Peyer's patch (tissue), 4 donors: ENCODE data around the gene DCST1. TPM values are rescaled to one million over a fixed set of nuclear protein-coding genes. Genes with fewer than 3 reads are reported as not detected.

Experiments
- DNase-seq, 3 donors: peaks; one replicate each; pipeline ENCODE4 v3.0.0-alpha.2; 2017 to 2019
- H3K27ac ChIP-seq, 4 donors: fragments of 200-600 bp; sonication (generic); one replicate each; pipeline ENCODE4 v1.5.1; 2016 to 2019
- H3K27me3 ChIP-seq, 2 donors: fragments of 200-600 bp; sonication (generic); one replicate each; pipeline ENCODE4 v1.5.1; 2019
- H3K36me3 ChIP-seq, 3 donors: fragments of 200-600 bp; sonication (generic); one replicate each; pipeline ENCODE4 v1.5.1; 2016 to 2019
- H3K4me1 ChIP-seq, 4 donors: fragments of 200-600 bp; sonication (generic); one replicate each; pipeline ENCODE4 v1.5.1; 2016 to 2019
- H3K4me3 ChIP-seq, 4 donors: fragments of 200-600 bp; sonication (generic); 1 replicate in 3 of 4; 2 replicates in 1 of 4; pipeline ENCODE4 v1.5.1; 2016 to 2019; ENCODE audit warnings: mild to moderate bottlenecking in 1 of 4
- H3K9me3 ChIP-seq, 4 donors: fragments of 200-600 bp; sonication (generic); one replicate each; pipeline ENCODE4 v1.5.1; 2016 to 2019; ENCODE audit warnings: mild to moderate bottlenecking in 1 of 4
- POLR2A ChIP-seq, 2 donors: fragments of 450-650 bp; IDR thresholded peaks; one replicate each; pipeline ENCODE4 v1.5.1; 2017; ENCODE audit warnings: antibody characterized with exemption in 2 of 2, mild to moderate bottlenecking in 2 of 2, moderate library complexity in 2 of 2
- total RNA-seq, 4 donors: library from RNA; depleted of rRNA; stranded (reverse); fragments of >200 nt; gene quantifications; one replicate each; pipeline ENCODE4 v1.1.0, GENCODE V29; 2016
- TF ChIP-seq, protein P1 (sequence below), 6 experiments: fragments of 450-650 bp in 4 of 6; fragments of 200-600 bp in 2 of 6; sonication (generic) in 1 of 6; IDR thresholded peaks; one replicate each; pipeline ENCODE4 v1.5.1; 2017 to 2019; ENCODE audit warnings: antibody characterized with exemption in 6 of 6, mild to moderate bottlenecking in 3 of 6, moderate library complexity in 1 of 6

DCST1 gene
- total RNA-seq, 4 donors from 2014 or later: 0.88 to 2.7 TPM; not detected in 2

DNA sequence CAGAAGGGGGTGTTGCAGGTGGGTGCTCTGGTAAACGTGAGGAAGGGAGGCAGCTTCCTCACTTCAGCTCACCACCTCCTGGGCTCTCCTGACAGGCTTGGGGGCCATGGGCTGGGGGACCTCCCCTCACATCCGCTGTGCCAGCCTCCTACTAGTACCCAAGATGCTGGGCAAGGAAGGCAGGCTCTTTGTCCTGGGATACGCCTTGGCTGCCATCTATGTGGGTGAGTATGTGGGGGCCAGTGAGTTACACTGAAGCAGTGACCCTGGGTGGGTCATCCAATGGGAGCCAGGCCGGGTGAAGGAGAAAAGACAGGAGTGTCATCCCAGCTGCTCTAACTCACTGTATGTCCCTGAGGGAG lies 5.7 kb downstream of the DCST1 start:
- TF ChIP-seq POLR2A (IDR thresholded peaks at IDR 0.05): no peak
- TF ChIP-seq, protein P1, sequence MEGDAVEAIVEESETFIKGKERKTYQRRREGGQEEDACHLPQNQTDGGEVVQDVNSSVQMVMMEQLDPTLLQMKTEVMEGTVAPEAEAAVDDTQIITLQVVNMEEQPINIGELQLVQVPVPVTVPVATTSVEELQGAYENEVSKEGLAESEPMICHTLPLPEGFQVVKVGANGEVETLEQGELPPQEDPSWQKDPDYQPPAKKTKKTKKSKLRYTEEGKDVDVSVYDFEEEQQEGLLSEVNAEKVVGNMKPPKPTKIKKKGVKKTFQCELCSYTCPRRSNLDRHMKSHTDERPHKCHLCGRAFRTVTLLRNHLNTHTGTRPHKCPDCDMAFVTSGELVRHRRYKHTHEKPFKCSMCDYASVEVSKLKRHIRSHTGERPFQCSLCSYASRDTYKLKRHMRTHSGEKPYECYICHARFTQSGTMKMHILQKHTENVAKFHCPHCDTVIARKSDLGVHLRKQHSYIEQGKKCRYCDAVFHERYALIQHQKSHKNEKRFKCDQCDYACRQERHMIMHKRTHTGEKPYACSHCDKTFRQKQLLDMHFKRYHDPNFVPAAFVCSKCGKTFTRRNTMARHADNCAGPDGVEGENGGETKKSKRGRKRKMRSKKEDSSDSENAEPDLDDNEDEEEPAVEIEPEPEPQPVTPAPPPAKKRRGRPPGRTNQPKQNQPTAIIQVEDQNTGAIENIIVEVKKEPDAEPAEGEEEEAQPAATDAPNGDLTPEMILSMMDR (IDR thresholded peaks at IDR 0.05): no peak
- Histone ChIP-seq H3K27ac (peak overlapping the region in 3 of 4 donors; percentile 2 to 86 (median 76)), H3K4me3 (no peak overlapping the region), H3K36me3 (no peaks in the 10 kb centered on the region), H3K9me3 (no peaks in the 10 kb centered on the region), H3K4me1 (peaks cover 0 to 27% (median 11%) of the 10 kb centered on the region in 4 donors), H3K27me3 (no peaks in the 10 kb centered on the region)
- no peak for DNase-seq

DNA sequence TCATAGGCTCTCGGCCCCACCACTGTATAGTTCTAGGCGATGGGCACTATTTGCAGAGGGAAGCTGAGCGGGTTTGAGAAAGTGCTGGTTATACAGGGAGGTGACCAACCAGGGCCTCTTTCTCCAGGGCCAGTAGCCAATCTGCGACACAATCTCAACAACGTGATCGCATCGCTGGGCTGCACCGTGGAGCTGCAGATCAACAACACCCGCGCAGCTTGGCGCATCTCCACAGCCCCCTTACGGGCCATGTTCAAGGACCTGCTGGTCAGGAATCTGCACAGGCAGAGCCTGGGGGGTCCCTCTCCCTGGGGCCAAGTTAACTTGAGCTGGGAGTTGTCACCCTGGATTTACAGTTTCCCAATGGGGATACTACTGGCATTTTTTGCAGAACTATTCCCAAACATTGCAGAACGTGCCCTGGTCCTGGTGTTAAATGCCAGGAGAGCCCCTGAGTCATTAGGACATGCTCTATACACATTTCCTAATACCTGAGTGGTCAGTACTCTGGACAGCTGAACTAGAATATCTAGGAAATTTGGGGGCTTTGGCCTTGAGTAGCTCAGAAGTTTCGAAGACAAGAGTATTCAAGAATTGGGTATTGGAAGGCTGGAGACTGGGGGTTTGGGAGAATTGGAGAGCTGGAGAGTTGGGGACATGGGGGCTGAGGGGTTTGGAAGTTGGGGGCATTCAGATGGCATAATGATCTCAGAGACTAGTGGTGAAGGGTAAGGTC lies 6.9 kb downstream of the DCST1 start:
- H3K9me3 ChIP-seq: no peaks in the 10 kb centered on the region
- H3K27me3 ChIP-seq: no peaks in the 10 kb centered on the region
- no peak overlapping the region for H3K4me3 ChIP-seq
- no peak overlapping the region for H3K27ac ChIP-seq
- H3K36me3 ChIP-seq: no peaks in the 10 kb centered on the region
- no peak for TF ChIP-seq POLR2A (IDR thresholded peaks at IDR 0.05)
- TF ChIP-seq, protein P1 (IDR thresholded peaks at IDR 0.05): no peak
- DNase-seq: no peak
- H3K4me1 ChIP-seq: peaks cover 3 to 38% (median 14%) of the 10 kb centered on the region in 4 donors

DNA sequence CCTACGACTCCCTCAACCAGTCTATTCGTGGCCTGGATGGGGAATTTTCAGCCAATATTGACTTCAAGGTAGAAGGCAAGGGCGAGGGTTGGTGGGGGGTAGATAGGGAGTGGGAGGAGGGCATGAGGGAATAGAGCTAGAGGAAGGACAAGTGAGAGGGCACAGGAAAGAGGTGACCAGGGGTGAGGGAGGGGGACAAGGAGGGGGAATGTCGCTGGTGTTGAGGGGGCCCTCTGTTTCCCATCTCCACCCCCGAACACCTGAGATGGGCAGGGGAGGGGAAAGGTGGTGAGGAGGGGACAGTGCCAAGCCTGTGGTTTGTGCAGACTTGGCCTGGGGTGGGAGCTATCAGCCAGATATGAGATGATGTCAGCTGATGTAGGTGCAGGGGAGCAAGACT lies 9.2 kb downstream of the DCST1 start:
- peaks cover 3 to 36% (median 13%) of the 10 kb centered on the region in 4 donors for H3K4me1 ChIP-seq
- no peaks in the 10 kb centered on the region for H3K9me3 ChIP-seq
- no peaks in the 10 kb centered on the region for H3K27me3 ChIP-seq
- no peak overlapping the region for H3K4me3 ChIP-seq
- TF ChIP-seq, protein P1 (IDR thresholded peaks at IDR 0.05): no peak
- no peak for TF ChIP-seq POLR2A (IDR thresholded peaks at IDR 0.05)
- no peak for DNase-seq
- H3K36me3 ChIP-seq: no peaks in the 10 kb centered on the region
- peak overlapping the region in 3 of 4 donors; percentile 74 to 93 (median 78) for H3K27ac ChIP-seq

DNA sequence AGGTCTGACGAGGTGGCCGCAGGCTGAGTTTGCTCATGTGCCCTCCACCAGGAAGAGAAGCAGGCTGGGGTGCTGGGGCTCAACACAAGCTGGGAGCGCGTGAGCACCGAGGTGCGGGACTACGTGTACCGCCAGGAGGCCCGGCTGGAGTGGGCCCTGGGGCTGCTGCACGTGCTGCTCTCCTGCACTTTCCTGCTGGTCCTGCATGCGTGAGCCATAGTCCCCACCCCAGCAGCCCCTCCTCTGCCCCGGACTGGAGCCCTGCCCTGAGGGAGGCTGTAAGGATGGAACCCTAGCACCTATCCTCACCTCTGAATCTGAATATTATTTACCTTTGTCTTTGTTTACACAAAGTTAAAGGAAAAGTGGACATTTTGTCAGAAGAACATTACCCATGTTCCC lies 9.7 kb downstream of the DCST1 start:
- no peaks in the 10 kb centered on the region for H3K27me3 ChIP-seq
- TF ChIP-seq, protein P1 (IDR thresholded peaks at IDR 0.05): peak in 2 of 6 experiments; percentile 24 to 25
- TF ChIP-seq POLR2A (IDR thresholded peaks at IDR 0.05): no peak
- H3K9me3 ChIP-seq: no peaks in the 10 kb centered on the region
- H3K4me3 ChIP-seq: no peak overlapping the region
- H3K36me3 ChIP-seq: no peaks in the 10 kb centered on the region
- H3K4me1 ChIP-seq: peaks cover 3 to 31% (median 10%) of the 10 kb centered on the region in 4 donors
- H3K27ac ChIP-seq: peak overlapping the region in 3 of 4 donors; percentile 74 to 93 (median 78)
- DNase-seq: peak in 2 of 3 donors; percentile 65 to 79

DNA sequence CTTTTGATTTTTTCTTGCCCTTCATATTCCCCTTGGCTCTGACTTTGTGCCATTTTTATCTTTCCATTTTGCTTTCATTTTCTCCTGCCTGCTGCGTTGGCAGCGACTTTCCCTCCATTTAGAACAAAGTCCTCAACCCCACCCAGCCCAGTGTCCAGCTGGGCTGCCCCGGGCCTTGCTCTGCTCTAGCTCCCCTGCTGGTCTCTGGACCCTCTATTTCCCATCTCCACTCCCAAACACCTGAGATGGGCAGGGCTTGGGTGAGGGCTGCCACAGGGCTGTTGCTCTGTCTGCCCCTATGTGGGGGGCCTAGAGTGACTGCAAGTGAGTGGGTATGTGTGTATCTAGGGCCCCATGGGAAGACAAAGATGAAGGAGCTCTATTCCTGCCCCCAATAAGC lies 10.2 kb downstream of the DCST1 start:
- H3K27ac ChIP-seq: peak overlapping the region in 3 of 4 donors; percentile 74 to 93 (median 78)
- peaks cover 3 to 26% (median 10%) of the 10 kb centered on the region in 4 donors for H3K4me1 ChIP-seq
- no peaks in the 10 kb centered on the region for H3K9me3 ChIP-seq
- TF ChIP-seq POLR2A (IDR thresholded peaks at IDR 0.05): peak; percentile 7 to 52
- TF ChIP-seq, protein P1 (IDR thresholded peaks at IDR 0.05): peak in 3 of 6 experiments; percentile 23 to 37 (median 27)
- no peaks in the 10 kb centered on the region for H3K36me3 ChIP-seq
- peak in 2 of 3 donors; percentile 72 to 77 for DNase-seq
- H3K4me3 ChIP-seq: no peak overlapping the region
- no peaks in the 10 kb centered on the region for H3K27me3 ChIP-seq
